Measurements from ENCODE around the gene ADGRA1. TPM values are rescaled to one million over a fixed set of nuclear protein-coding genes. Genes with fewer than 3 reads are reported as not detected.

The ADGRA1 gene
- total RNA-seq, 1 donor: not detected

- H3K4me3 ChIP-seq (ENCODE audit: low read depth, low read length): no peak overlapping the region
- no peak for TF ChIP-seq CTCF (IDR thresholded peaks at IDR 0.05; ENCODE audit: insufficient read depth, low read length)
- DNase-seq (ENCODE audit: low read depth): no peak
Observed at GRCh38 chr10:133087045-133087678, 562 bp upstream of the ADGRA1 start.

- TF ChIP-seq CTCF (IDR thresholded peaks at IDR 0.05; ENCODE audit: insufficient read depth, low read length): no peak
- no peak overlapping the region for H3K4me3 ChIP-seq (ENCODE audit: low read depth, low read length)
- no peak for DNase-seq (ENCODE audit: low read depth)
Observed at GRCh38 chr10:133088179-133088955, 643 bp downstream of the ADGRA1 start.

GRCh38 chr10:133088956-133089800 lies 1.5 kb downstream of the ADGRA1 start:
- H3K4me3 ChIP-seq (ENCODE audit: low read depth, low read length): no peak overlapping the region
- no peak for TF ChIP-seq CTCF (IDR thresholded peaks at IDR 0.05; ENCODE audit: insufficient read depth, low read length)
- no peak for DNase-seq (ENCODE audit: low read depth)

GRCh38 chr10:133090101-133090500 lies 2.4 kb downstream of the ADGRA1 start:
- TF ChIP-seq CTCF (IDR thresholded peaks at IDR 0.05; ENCODE audit: insufficient read depth, low read length): no peak
- no peak overlapping the region for H3K4me3 ChIP-seq (ENCODE audit: low read depth, low read length)
- DNase-seq (ENCODE audit: low read depth): no peak

GRCh38 chr10:133090654-133091053 lies 2.9 kb downstream of the ADGRA1 start:
- no peak for DNase-seq (ENCODE audit: low read depth)
- H3K4me3 ChIP-seq (ENCODE audit: low read depth, low read length): no peak overlapping the region
- TF ChIP-seq CTCF (IDR thresholded peaks at IDR 0.05; ENCODE audit: insufficient read depth, low read length): no peak

- TF ChIP-seq CTCF (IDR thresholded peaks at IDR 0.05; ENCODE audit: insufficient read depth, low read length): no peak
Observed at GRCh38 chr10:133091316-133091715, 3.6 kb downstream of the ADGRA1 start.

More at GRCh38 chr10:133091316-133091715, 3.6 kb downstream of the ADGRA1 start:
- H3K4me3 ChIP-seq (ENCODE audit: low read depth, low read length): no peak overlapping the region
- no peak for DNase-seq (ENCODE audit: low read depth)
